ENCODE data around the gene CRBN. TPM values are rescaled to one million over a fixed set of nuclear protein-coding genes. Genes with fewer than 3 reads are reported as not detected.

The CRBN gene
- total and polyA plus RNA-seq, 12 donors: 18.2 to 63.2 (median 49.6) TPM

GRCh38 chr3:3134750-3135448 is 44.6 kb downstream of the CRBN start:
- Histone ChIP-seq H3K4me3 (no peak overlapping the region), H3K27ac (no peak overlapping the region), H3K27me3 (no peaks in the 10 kb centered on the region), H3K4me1 (peaks cover 0 to 24% (median 0%) of the 10 kb centered on the region in 9 donors), H3K36me3 (peaks cover 0 to 84% (median 15%) of the 10 kb centered on the region in 9 donors), H3K9me3 (no peaks in the 10 kb centered on the region)
- 96 to 98% methylated on average over 4 of the region's 4 CpGs for WGBS, 2 donors
- DNase-seq (no peak), ATAC-seq (no peak)
- no peak for TF ChIP-seq CTCF (IDR thresholded peaks at IDR 0.05)
- intact Hi-C loops (cut with DNase I): no loop called here

GRCh38 chr3:3133500-3133899 is 46.0 kb downstream of the CRBN start:
- no peak for ATAC-seq
- Histone ChIP-seq H3K27ac (no peak overlapping the region), H3K9me3 (no peaks in the 10 kb centered on the region), H3K4me1 (peaks cover 0 to 36% (median 7%) of the 10 kb centered on the region in 9 donors), H3K4me3 (no peak overlapping the region), H3K27me3 (no peaks in the 10 kb centered on the region), H3K36me3 (peaks cover 0 to 84% (median 24%) of the 10 kb centered on the region in 9 donors)
- TF ChIP-seq CTCF (IDR thresholded peaks at IDR 0.05): no peak
- intact Hi-C loops (cut with DNase I): no loop called here
- WGBS, 2 donors: 70 to 74% methylated on average over 6 of the region's 6 CpGs
- DNase-seq: no peak

- H3K9me3 ChIP-seq: no peaks in the 10 kb centered on the region
- TF ChIP-seq CTCF (IDR thresholded peaks at IDR 0.05): no peak
- intact Hi-C loops (cut with DNase I): loop anchor here in 2 of 10 donors (5.0 to 10.0 kb wide), 2 partner anchors 48 to 1175 kb away; partner anchors contain the start of genes CRBN (in 1 of the 2) and SETMAR (in 1 of the 2)
- H3K4me1 ChIP-seq: peaks cover 3 to 42% (median 27%) of the 10 kb centered on the region in 9 donors
- H3K4me3 ChIP-seq: no peak overlapping the region
- ATAC-seq (no peak), DNase-seq (no peak)
- 65 to 71% methylated on average over 5 of the region's 5 CpGs for WGBS, 2 donors
- no peak overlapping the region for H3K27ac ChIP-seq
- peaks cover 0 to 45% (median 20%) of the 10 kb centered on the region in 9 donors for H3K36me3 ChIP-seq
- H3K27me3 ChIP-seq: no peaks in the 10 kb centered on the region
Observed at GRCh38 chr3:3129579-3129978, 49.9 kb downstream of the CRBN start.

- no peak for ATAC-seq
- H3K27ac ChIP-seq: peak overlapping the region; percentile 38 to 99 (median 94)
Observed at GRCh38 chr3:3127432-3128010, 52.0 kb downstream of the CRBN start.

More at GRCh38 chr3:3127432-3128010, 52.0 kb downstream of the CRBN start:
- intact Hi-C loops (cut with DNase I): loop anchor here in 2 of 10 donors (2.0 to 10.0 kb wide), 3 partner anchors 50 to 1177 kb away; partner anchors contain the start of genes CRBN (in 2 of the 2) and SETMAR (in 1 of the 2)
- WGBS, 2 donors: 37 to 43% methylated on average over 20 of the region's 20 CpGs
- H3K4me1 ChIP-seq: peaks cover 3 to 34% (median 24%) of the 10 kb centered on the region in 9 donors
- peaks cover 0 to 30% (median 20%) of the 10 kb centered on the region in 9 donors for H3K36me3 ChIP-seq
- TF ChIP-seq CTCF (IDR thresholded peaks at IDR 0.05): no peak
- peak overlapping the region; percentile 65 to 97 (median 88) for H3K4me3 ChIP-seq
- no peaks in the 10 kb centered on the region for H3K9me3 ChIP-seq
- DNase-seq: no peak
- no peaks in the 10 kb centered on the region for H3K27me3 ChIP-seq

Measured in heart right ventricle (tissue), 16 donors.